HepG2 (cell line): ENCODE measurements around the gene PRM2. TPM values are rescaled to one million over a fixed set of nuclear protein-coding genes. Genes with fewer than 3 reads are reported as not detected.

Experiments
- ARNT2 ChIP-seq: sonication (generic); formaldehyde crosslinking; IDR thresholded peaks from 2 replicates; pipeline ENCODE4 v1.8.0; 2022; ENCODE audit warnings: mild to moderate bottlenecking, low read depth, missing genetic modification reagents, moderate library complexity
- BCL6 ChIP-seq: IDR thresholded peaks from 2 replicates; pipeline ENCODE4 v1.6.1; 2016; ENCODE audit warnings: missing genetic modification reagents, missing compliant biosample characterization
- CEBPB ChIP-seq: IDR thresholded peaks from 2 replicates; pipeline ENCODE4 v1.6.1; 2011; ENCODE audit warnings: low read depth, low read length, improper control_type of control experiment, borderline replicate concordance
- CEBPG ChIP-seq: IDR thresholded peaks from 2 replicates; pipeline ENCODE4 v1.6.1; 2016
- DPF2 ChIP-seq: sonication (generic); formaldehyde crosslinking; IDR thresholded peaks from 2 replicates; pipeline ENCODE4 v1.4.0; 2020; ENCODE audit warnings: mild to moderate bottlenecking, low read depth, missing genetic modification reagents, borderline replicate concordance
- FOXM1 ChIP-seq: sonication (generic); formaldehyde crosslinking; IDR thresholded peaks from 2 replicates; pipeline ENCODE4 v1.5.0; 2020; ENCODE audit warnings: missing genetic modification reagents
- IKZF5 ChIP-seq: IDR thresholded peaks from 2 replicates; pipeline ENCODE4 v1.6.1; 2018; ENCODE audit warnings: missing genetic modification reagents, mild to moderate bottlenecking, missing compliant biosample characterization
- IRF1 ChIP-seq: sonication (generic); formaldehyde crosslinking; IDR thresholded peaks from 2 replicates; pipeline ENCODE4 v1.4.0; 2020; ENCODE audit warnings: low read depth, mild to moderate bottlenecking, missing genetic modification reagents
- JUN ChIP-seq: sonication (generic); formaldehyde crosslinking; IDR thresholded peaks from 2 replicates; pipeline ENCODE4 v1.4.0; 2020; ENCODE audit warnings: mild to moderate bottlenecking, missing genetic modification reagents
- NCOA2 ChIP-seq: sonication (generic); formaldehyde crosslinking; IDR thresholded peaks from 2 replicates; pipeline ENCODE4 v1.8.0; 2022; ENCODE audit warnings: inconsistent platforms
- NFYC ChIP-seq: IDR thresholded peaks from 2 replicates; pipeline ENCODE4 v1.6.1; 2016; ENCODE audit warnings: missing genetic modification reagents, missing compliant biosample characterization
- NR2C2 ChIP-seq: sonication (generic); formaldehyde crosslinking; IDR thresholded peaks from 2 replicates; pipeline ENCODE4 v1.4.0; 2020; ENCODE audit warnings: missing genetic modification reagents, mild to moderate bottlenecking, moderate library complexity, borderline replicate concordance
- RNF2 ChIP-seq: fragments of 450-650 bp; conservative IDR thresholded peaks from 2 replicates; pipeline ENCODE4 v1.6.1; 2016; ENCODE audit warnings: low read depth
- SAP130 ChIP-seq: IDR thresholded peaks from 2 replicates; pipeline ENCODE4 v1.6.1; 2016; ENCODE audit warnings: low read depth
- SOX5 ChIP-seq: IDR thresholded peaks from 2 replicates; pipeline ENCODE4 v1.6.1; 2016; ENCODE audit warnings: borderline replicate concordance
- SRY ChIP-seq: sonication (generic); formaldehyde crosslinking; IDR thresholded peaks from 2 replicates; pipeline ENCODE4 v1.8.0; 2022; ENCODE audit warnings: mild to moderate bottlenecking, missing genetic modification reagents
- U2AF1 ChIP-seq: fragments of 200-400 bp; formaldehyde crosslinking; optimal IDR thresholded peaks from 2 replicates; pipeline ENCODE3; 2017; ENCODE audit warnings: mild to moderate bottlenecking, low read depth, low read length
- ZBTB33 ChIP-seq: sonication (generic); formaldehyde crosslinking; IDR thresholded peaks from 2 replicates; pipeline ENCODE4 v1.4.0; 2020; ENCODE audit warnings: missing genetic modification reagents
- ZNF124 ChIP-seq: sonication (generic); formaldehyde crosslinking; IDR thresholded peaks from 2 replicates; pipeline ENCODE4 v1.4.0; 2020; ENCODE audit warnings: missing genetic modification reagents
- ZNF292 ChIP-seq: sonication (generic); formaldehyde crosslinking; IDR thresholded peaks from 2 replicates; pipeline ENCODE4 v1.8.1; 2022; ENCODE audit warnings: mild to moderate bottlenecking, low read depth, missing genetic modification reagents, borderline replicate concordance
- ZNF615 ChIP-seq: sonication (generic); formaldehyde crosslinking; IDR thresholded peaks from 2 replicates; pipeline ENCODE4 v1.5.0; 2020; ENCODE audit warnings: mild to moderate bottlenecking, missing genetic modification reagents, borderline replicate concordance
- ZNF674 ChIP-seq: sonication (generic); formaldehyde crosslinking; IDR thresholded peaks from 2 replicates; pipeline ENCODE4 v1.5.0; 2020; ENCODE audit warnings: low read depth, mild to moderate bottlenecking, missing genetic modification reagents
- ZNF713 ChIP-seq: sonication (generic); formaldehyde crosslinking; IDR thresholded peaks from 2 replicates; pipeline ENCODE4 v1.4.0; 2020; ENCODE audit warnings: mild to moderate bottlenecking, missing genetic modification reagents
- ZSCAN21 ChIP-seq: sonication (generic); formaldehyde crosslinking; IDR thresholded peaks from 2 replicates; pipeline ENCODE4 v1.8.0; 2022; ENCODE audit warnings: mild to moderate bottlenecking, missing genetic modification reagents, moderate library complexity, borderline replicate concordance
- ZXDC ChIP-seq: sonication (generic); formaldehyde crosslinking; IDR thresholded peaks from 2 replicates; pipeline ENCODE4 v1.5.0; 2020; ENCODE audit warnings: mild to moderate bottlenecking, missing genetic modification reagents
- polyA plus RNA-seq, 8 experiments: library from polyadenylated mRNA; depleted of rRNA in 3 of 8; stranded (reverse) in 7 of 8; unstranded in 1 of 8; fragments of >200 nt; fragmentation: Illumina TruSeq in 4 of 8; extraction: Trizol in 4 of 8; gene quantifications; 2 replicates each; pipeline versions ENCODE4 v1.2.1 to v1.2.3, GENCODE V29; 2011 to 2016; ENCODE audit warnings: low read depth in 4 of 8, missing spikeins in 1 of 8, mixed read lengths in 1 of 8; ENCODE audit not compliant: insufficient read depth in 1 of 8
- total RNA-seq, 5 experiments: library from RNA; depleted of rRNA; stranded (reverse); fragments of >200 nt; fragmentation: Illumina TruSeq; extraction: Trizol; gene quantifications; 2 replicates each; pipeline ENCODE4 v1.2.3, GENCODE V29; 2016; ENCODE audit warnings: low read depth in 1 of 5

Gene PRM2
- total and polyA plus RNA-seq, 2 of the 13 experiments (the other 11 are each of a cell fraction or from before 2014, with no cell fraction given) = 0.54 TPM; not detected in 1

GRCh38 chr16:11273721-11274324, 2.5 kb downstream of the PRM2 start (continued):
- peak; percentile 80 for TF ChIP-seq CEBPB
- TF ChIP-seq FOXM1 = no peak
- TF ChIP-seq IKZF5 (CRISPR knock-in tag) = peak; percentile 22; the same call in 1 of the 2 replicates
- TF ChIP-seq SOX5 (CRISPR knock-in tag) = peak; percentile 56; the same call in 1 of the 2 replicates
- no peak for TF ChIP-seq ZNF713 (CRISPR knock-in tag)
- no peak for TF ChIP-seq ZXDC (CRISPR knock-in tag)
- TF ChIP-seq ZSCAN21 (CRISPR knock-in tag) = no peak
- 0 out of 2 replicates have a peak, but pooled peaks have one; percentile 12 for TF ChIP-seq SRY (CRISPR knock-in tag)
- peak; percentile 59; the same call in 1 of the 2 replicates for TF ChIP-seq ZNF292 (CRISPR knock-in tag)
- TF ChIP-seq U2AF1 = peak; percentile 67
- TF ChIP-seq IRF1 = 0 out of 2 replicates have a peak, but pooled peaks have one; percentile 9
- peak; percentile 58 for TF ChIP-seq NCOA2
- peak; percentile 24; the same call in 1 of the 2 replicates for TF ChIP-seq BCL6 (CRISPR knock-in tag)
- no peak for TF ChIP-seq NR2C2 (CRISPR knock-in tag)
- no peak for TF ChIP-seq NFYC
- peak; percentile 92 for TF ChIP-seq CEBPG (CRISPR knock-in tag)
- TF ChIP-seq ARNT2 (CRISPR knock-in tag) = no peak; the same call in 1 of the 2 replicates
- no peak for TF ChIP-seq ZNF124 (CRISPR knock-in tag)
- TF ChIP-seq RNF2 = no peak
- 0 out of 2 replicates have a peak, but pooled peaks have one; percentile 7 for TF ChIP-seq ZBTB33 (CRISPR knock-in tag)
- TF ChIP-seq JUN = no peak
- TF ChIP-seq DPF2 (CRISPR knock-in tag) = no peak
- TF ChIP-seq SAP130 (CRISPR knock-in tag) = peak; percentile 52
- no peak for TF ChIP-seq ZNF615 (CRISPR knock-in tag)
- 0 out of 2 replicates have a peak, but pooled peaks have one; percentile 12 for TF ChIP-seq ZNF674
